HG02973 (cell line): ENCODE data around the gene MESD.
"Not testable (repeated sequence)": the region's sequence is repeated elsewhere in the genome, so short reads cannot be mapped to it uniquely, and the experiment has no call there.

Experiments used
- ATAC-seq: cut with Tn5 transposase; IDR thresholded peaks from one replicate; pipeline ENCODE4 v1.9.1; 2021; ENCODE audit warnings: moderate library complexity; ENCODE audit not compliant: unreplicated experiment

The MESD gene

GRCh38 chr15:80966431-80967197, 23.0 kb downstream of the MESD start:
- no peak for ATAC-seq

GRCh38 chr15:80965454-80965853, 24.2 kb downstream of the MESD start:
- ATAC-seq, result not testable (repeated sequence)

GRCh38 chr15:80958818-80959495, 30.7 kb downstream of the MESD start:
- ATAC-seq, result no peak

DNA sequence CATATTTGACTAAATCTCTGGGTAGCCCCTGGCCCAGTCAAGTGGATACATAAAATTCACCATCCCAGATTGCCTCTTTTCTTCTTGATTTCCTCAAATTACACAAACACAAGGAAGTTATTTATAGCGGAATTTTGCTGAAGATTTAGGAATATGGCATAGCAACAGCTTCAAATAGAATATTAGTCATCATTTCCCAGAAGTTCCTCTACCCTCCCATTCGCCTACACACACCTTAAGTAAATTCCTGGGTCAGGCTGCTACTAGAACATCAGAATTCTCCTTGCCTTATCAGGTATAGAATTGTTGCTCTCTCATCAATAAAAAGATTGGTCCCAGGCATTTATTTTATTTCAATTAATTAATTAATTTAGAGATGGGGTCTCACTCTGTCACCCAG, 31.6 kb downstream of the MESD start:
- ATAC-seq, result no peak

DNA sequence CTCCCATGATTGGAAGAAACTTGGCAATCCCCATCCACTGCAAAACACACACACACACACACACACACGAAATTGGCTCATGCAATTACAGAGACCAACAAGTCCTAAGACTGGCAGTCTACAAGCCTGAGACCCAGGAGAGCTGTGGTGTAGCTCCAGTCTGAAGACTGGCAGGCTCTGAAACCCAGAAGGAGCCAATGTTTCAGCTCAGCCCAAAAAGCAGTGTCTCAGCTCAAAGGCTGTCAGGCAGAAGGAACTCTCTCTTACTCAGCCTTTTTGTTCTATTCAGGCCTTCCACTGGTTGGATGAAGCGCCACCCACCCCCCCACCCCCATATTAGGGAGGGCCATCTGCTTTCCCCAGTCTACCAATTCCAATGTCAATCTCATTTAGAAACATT, 32.1 kb downstream of the MESD start:
- ATAC-seq, result no peak

GRCh38 chr15:80955571-80956452, 33.8 kb downstream of the MESD start:
- not testable (repeated sequence) for ATAC-seq

DNA sequence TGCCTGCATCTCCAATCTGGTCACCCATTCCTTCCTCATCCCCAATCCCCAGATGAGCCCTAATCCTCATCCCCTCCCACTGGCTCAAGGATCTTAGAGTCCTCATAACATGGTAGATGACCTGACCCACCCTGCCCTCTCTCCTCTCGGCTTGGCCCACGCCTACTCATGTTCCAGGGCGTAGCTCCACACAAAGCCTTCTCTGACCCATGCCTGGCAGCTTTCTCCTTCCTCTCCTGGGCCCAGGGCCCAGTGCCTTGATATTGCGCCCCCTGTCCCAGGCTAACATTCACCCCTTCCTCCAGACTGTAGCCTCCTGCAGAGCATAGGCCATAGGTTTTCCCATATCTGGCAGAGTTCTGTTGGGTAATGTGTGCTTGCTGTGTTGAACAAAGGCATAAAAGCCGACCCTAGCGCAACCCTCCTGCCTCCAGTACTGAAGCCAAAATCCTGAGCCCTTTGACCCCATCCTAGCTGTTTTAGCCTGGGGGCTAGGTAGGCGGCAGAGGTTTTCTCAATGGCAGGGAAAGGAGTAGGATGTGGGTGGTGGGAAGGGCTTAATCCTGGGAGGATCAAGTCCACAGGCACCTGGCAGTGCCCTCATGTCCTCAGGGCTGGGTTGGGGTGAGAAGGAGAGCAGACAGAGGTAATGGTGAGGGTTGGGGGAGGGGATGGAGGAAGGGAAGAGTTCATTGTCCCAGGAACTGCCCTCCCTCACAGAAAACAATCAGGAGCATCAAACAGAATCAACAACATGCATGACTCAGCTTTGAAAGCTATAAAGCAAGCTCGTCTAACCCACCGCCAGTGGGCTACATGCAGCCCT, 35.5 kb downstream of the MESD start:
- ATAC-seq, result no peak

DNA sequence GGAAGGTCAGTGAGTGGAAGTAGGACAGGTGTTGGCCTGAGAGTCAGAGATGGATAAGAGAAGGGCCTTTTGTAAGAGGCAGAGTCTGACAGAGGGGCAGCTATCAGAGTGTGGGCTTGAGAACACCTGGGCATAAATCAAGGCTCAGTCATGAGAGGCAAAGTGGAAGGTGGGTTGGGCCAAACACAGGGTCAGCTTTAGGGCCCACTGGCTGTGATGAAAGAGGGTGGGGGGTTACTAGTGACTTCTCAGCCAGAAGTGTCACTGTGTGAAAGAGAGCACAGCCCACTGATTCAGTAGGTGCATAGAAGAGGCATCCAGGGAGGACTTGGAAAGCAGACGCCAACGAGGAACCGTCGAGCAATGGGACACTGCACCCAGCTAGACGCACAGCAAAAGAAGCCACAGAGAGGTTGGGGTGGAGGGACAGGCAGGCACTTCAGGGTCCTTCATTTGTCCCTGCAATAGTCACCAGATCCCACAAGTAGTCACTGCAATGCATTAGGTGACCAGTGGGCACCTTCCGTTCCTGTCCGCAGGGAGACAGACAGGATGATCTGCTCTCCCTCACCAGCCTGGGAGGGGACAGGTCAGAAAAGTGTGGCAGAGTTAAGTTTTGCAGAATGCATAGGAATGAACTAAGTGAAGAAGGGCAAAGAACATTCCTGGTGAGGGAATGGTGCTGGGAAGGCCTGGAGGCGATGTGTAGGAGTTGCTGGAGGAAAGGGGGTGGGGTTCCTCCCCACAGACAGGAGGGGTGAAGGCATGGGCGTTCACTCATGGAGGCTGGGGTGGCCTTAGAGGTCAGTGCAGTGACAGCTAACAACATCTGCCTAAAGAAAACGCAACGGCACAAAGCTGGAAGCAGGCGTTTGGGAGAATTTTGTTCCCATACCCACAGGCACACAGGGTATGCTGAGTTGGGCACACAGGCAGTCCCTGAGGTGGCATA, 36.3 kb downstream of the MESD start:
- no peak for ATAC-seq

DNA sequence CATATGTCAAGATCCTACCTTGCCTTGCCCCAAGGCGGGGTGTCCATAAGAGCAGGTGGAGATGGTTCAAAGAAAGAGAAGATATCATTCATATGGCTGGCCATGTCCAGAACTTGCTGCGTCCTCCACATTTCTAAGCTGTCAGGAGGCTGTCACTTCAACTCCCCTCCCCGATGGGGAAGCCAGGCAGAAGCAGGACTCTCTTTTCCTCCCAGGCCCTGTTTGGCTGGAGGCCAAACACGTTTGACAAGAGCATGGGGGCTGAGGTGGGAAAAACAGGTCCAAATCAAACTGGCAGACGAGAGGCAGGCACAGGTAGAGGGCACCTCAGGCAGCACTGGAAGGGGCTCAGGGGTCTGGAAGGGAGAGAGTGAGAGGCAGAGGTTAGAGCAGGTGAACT, 37.7 kb downstream of the MESD start:
- ATAC-seq, result no peak

- ATAC-seq, result no peak
Measured at GRCh38 chr15:80950291-80951078, 39.1 kb downstream of the MESD start.

GRCh38 chr15:80949756-80950155, 39.9 kb downstream of the MESD start:
- ATAC-seq, result no peak

GRCh38 chr15:80948651-80949292, 40.8 kb downstream of the MESD start:
- no peak for ATAC-seq

GRCh38 chr15:80946576-80946975, 43.0 kb downstream of the MESD start:
- no peak for ATAC-seq

- ATAC-seq, result no peak
Measured at GRCh38 chr15:80945605-80946004, 44.0 kb downstream of the MESD start.

- no peak for ATAC-seq
Measured at GRCh38 chr15:80944818-80945217, 44.8 kb downstream of the MESD start.

DNA sequence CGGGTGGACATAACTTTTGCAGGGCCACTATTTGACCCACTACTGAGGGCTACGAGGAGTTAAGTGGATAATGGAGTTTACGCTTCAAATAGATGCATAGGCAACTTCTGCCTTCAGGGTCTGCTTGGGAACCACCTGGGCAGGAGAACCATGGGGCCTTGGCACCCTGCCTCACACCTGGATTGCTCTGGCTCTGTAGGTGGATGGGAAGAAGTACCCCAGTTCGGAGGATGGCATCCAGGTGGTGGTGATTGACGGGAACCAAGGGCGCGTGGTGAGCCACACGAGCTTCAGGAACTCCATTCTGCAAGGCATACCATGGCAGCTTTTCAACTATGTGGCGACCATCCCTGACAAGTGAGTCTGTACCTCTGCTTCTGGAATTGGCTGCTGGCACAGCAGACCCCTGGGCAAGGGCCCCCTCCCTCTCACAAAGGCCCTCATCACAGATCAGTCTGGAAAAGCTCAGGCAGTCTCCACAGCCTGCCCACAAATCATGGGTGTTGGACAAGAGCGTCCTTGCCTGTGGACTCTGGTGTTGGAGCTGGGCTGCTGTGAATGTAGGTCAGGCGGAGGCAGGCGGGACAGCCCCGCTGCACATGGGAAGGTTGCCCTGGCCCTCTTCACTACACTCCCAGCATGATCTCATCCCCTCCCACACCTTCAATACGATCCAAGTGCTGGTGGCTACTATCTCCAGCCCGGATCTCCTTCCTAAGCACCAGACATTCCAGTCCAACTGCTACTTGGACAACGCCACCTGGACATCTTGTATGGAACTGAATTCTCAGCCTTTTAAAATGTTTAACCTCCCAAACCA, 46.7 kb downstream of the MESD start:
- ATAC-seq, result no peak

DNA sequence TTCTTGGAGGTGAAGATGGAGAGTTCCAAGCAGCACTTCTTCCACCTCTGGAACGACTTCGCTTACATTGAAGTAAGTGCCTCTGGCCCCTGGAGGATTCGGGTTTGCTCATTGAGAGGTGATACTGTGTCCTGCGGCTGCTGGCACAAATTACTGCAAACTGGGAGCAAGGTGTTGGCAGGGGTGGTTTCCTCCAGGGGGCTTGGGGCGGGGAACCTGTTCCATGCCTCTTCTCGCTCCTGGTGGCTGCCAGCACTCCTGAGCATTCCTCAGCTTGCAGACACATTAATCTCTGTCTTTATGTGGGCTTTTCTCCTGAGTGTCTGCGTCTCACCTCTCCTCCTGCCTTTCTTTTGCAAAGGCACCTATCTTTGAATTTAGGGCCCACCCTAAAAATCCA, 47.4 kb downstream of the MESD start:
- no peak for ATAC-seq
